Activated T-cell treated with anti-CD3 and anti-CD28 coated beads, Interleukin-2, amount 50 U/mL, for 4 hours (primary cell): ENCODE measurements around the gene ABI1. TPM values are rescaled to one million over a fixed set of nuclear protein-coding genes. Genes with fewer than 3 reads are reported as not detected.

Experiments
- ATAC-seq, 2 donors: fragments of 200-7000 bp; cut with Tn5 transposase; one replicate each; pipeline ENCODE4 v1.10.0; 2021
- DNase-seq: peaks from one replicate; pipeline ENCODE4 v3.0.0-alpha.2; 2020
- H3K27me3 Mint-ChIP-seq: one replicate; pipeline ENCODE4 v1.8.0; 2021; ENCODE audit warnings: low read depth, mixed read lengths
- H3K36me3 Mint-ChIP-seq: one replicate; pipeline ENCODE4 v1.8.0; 2022; ENCODE audit warnings: mixed read lengths; ENCODE audit not compliant: insufficient read depth
- H3K4me1 Mint-ChIP-seq: one replicate; pipeline ENCODE4 v1.8.0; 2021; ENCODE audit warnings: low read depth, mixed read lengths
- H3K4me3 Mint-ChIP-seq: one replicate; pipeline ENCODE4 v1.8.0; 2021; ENCODE audit warnings: mild to moderate bottlenecking, moderate library complexity, mixed read lengths
- H3K9me3 Mint-ChIP-seq: one replicate; pipeline ENCODE4 v1.8.0; 2021; ENCODE audit warnings: mixed read lengths
- total RNA-seq, 3 donors: library from RNA; stranded (reverse); gene quantifications; one replicate each; pipeline ENCODE4 v1.2.1, GENCODE V29; 2021

The ABI1 gene
- total RNA-seq, 3 donors from 2014 or later, result 36.0 to 40.6 (median 39.1) TPM

DNA sequence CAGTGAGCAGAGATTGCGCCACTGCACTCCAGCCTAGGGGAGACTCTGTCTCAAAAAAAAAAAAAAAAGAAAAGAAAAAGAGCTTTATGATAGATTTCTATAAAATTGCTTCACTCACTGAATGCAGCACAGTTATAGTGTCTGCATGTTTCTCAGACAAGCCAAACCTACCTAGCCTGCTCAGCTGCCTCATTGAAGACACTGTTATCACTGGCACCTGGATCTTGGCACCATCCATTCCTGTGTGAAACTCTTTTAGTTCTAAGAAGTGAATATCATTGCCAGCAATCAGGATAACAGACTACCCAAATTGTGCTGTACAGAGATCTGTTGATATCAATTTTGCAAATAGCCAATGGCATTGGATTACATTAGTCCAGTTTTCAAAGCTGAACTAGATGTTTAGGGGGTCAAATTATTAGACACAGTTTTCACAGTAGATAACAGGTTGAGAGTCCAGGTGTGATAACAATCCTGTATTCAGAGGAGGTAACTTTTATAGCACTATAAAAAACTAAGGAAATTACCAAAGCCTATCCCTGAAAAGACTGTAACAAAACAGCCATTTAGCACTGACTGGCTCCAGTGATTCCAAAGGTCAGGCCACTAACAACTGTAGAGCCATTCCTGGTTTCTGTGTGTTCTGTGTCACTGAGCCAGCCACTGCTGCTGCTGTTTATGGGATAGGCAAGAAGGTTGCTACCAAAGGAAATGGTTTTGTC, 146.2 kb downstream of the ABI1 start:
- H3K36me3 Mint-ChIP-seq, result peaks cover 22% of the 10 kb centered on the region
- H3K4me1 Mint-ChIP-seq, result peaks cover 1% of the 10 kb centered on the region
- no peaks in the 10 kb centered on the region for H3K27me3 Mint-ChIP-seq
- ATAC-seq (no peak), DNase-seq (no peak)
- H3K4me3 Mint-ChIP-seq, result no peak overlapping the region
- no peaks in the 10 kb centered on the region for H3K9me3 Mint-ChIP-seq

DNA sequence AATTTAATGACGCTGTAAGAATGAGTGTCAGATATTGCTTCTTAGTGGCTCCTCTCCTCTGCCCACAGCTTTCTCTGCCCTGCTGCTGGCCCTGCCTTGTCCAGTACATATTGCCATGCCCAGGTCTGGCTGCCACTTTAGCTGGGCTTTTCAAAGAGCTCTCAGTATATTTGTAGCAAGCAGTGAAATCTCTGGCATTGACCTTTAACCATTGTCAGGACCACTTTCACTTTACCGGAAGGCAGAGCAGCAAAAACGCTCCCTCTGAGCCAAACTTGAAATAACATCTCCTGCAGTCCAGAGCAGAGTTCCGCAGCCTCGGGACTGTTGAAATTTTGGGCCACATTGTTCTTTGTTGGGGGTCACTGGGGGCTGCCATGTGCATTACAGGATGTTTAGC, 149.4 kb downstream of the ABI1 start:
- Mint-ChIP-seq H3K4me3 (no peak overlapping the region), H3K36me3 (peaks cover 43% of the 10 kb centered on the region), H3K4me1 (peaks cover 1% of the 10 kb centered on the region), H3K27me3 (no peaks in the 10 kb centered on the region), H3K9me3 (no peaks in the 10 kb centered on the region)
- no peak for DNase-seq
- ATAC-seq, result no peak

GRCh38 chr10:26706936-26707335, 153.8 kb downstream of the ABI1 start:
- no peak overlapping the region for H3K4me3 Mint-ChIP-seq
- H3K36me3 Mint-ChIP-seq, result peaks cover 50% of the 10 kb centered on the region
- ATAC-seq, result no peak

GRCh38 chr10:26706206-26706605, 154.6 kb downstream of the ABI1 start:
- Mint-ChIP-seq H3K36me3 (peaks cover 51% of the 10 kb centered on the region), H3K4me1 (peaks cover 6% of the 10 kb centered on the region), H3K4me3 (no peak overlapping the region)

More at GRCh38 chr10:26706936-26707335, 153.8 kb downstream of the ABI1 start:
- Mint-ChIP-seq H3K9me3 (no peaks in the 10 kb centered on the region), H3K4me1 (peaks cover 5% of the 10 kb centered on the region), H3K27me3 (no peaks in the 10 kb centered on the region)
- no peak for DNase-seq

GRCh38 chr10:26703974-26704373, 156.8 kb downstream of the ABI1 start:
- H3K27me3 Mint-ChIP-seq, result no peaks in the 10 kb centered on the region
- DNase-seq (no peak), ATAC-seq (no peak)
- no peaks in the 10 kb centered on the region for H3K9me3 Mint-ChIP-seq
- no peak overlapping the region for H3K4me3 Mint-ChIP-seq
- peaks cover 15% of the 10 kb centered on the region for H3K4me1 Mint-ChIP-seq
- peaks cover 54% of the 10 kb centered on the region for H3K36me3 Mint-ChIP-seq

More at GRCh38 chr10:26706206-26706605, 154.6 kb downstream of the ABI1 start:
- H3K27me3 Mint-ChIP-seq, result no peaks in the 10 kb centered on the region
- no peaks in the 10 kb centered on the region for H3K9me3 Mint-ChIP-seq
- ATAC-seq, result no peak
- no peak for DNase-seq

DNA sequence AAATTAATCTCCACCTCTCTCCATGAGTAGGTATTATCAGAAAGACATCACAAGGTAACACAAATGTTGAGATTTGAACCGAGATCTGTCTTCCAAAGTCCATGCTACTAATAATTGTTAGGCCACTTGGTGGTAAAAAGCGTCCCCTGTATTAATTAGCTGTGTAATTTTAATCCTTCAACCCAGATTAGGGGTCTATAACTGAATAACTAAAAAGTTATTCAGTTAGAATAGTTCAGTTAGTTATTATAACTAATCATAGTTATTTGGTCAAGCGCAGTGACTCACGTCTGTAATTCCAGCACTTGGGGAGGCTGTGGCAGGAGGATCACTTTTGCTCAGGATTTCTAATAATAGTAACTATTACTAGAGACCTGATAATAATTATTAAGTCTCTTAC, 157.7 kb downstream of the ABI1 start:
- H3K4me3 Mint-ChIP-seq, result no peak overlapping the region
- peaks cover 47% of the 10 kb centered on the region for H3K36me3 Mint-ChIP-seq

DNA sequence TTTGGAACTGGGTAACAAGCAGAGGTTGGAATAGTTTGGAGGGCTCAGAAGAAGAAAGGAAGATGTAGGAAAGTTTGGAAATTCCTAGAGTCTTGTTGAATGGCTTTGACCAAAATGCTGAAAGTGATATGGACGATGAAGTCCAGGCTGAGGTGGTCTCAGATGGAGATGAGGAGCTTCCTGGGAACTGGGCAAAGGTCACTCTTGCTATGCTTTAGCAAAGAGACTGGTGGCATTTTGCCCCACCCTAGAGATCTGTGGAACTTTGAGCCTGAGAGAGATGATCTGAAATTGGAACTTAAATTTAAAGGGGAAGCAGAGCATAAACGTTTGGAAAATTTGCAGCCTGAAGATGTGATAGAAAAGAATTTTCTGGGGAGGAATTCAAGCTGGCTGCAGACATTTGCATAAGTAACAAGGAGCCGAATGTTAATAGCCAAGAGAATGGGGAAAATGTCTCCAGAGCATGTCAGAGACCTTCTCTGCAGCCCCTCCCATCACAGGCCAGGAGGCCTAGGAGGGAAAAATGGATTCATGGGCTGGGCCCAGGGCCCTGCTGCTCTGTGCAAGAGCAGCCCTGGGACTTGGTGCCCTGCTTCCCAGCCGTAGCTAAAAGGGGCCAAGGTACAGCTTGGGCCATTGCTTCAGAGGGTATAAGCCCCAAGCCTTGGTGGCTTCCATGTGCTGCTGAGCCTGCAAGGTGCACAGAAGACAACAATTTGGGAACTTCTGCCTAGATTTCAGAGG, 159.7 kb downstream of the ABI1 start:
- no peak for ATAC-seq
- Mint-ChIP-seq H3K4me1 (peaks cover 26% of the 10 kb centered on the region), H3K27me3 (no peaks in the 10 kb centered on the region), H3K9me3 (no peaks in the 10 kb centered on the region), H3K4me3 (no peak overlapping the region), H3K36me3 (peaks cover 28% of the 10 kb centered on the region)
- no peak for DNase-seq

More for the DNA sequence above, 157.7 kb downstream of the ABI1 start:
- no peaks in the 10 kb centered on the region for H3K27me3 Mint-ChIP-seq
- peaks cover 20% of the 10 kb centered on the region for H3K4me1 Mint-ChIP-seq
- DNase-seq (no peak), ATAC-seq (no peak)
- no peaks in the 10 kb centered on the region for H3K9me3 Mint-ChIP-seq

- H3K9me3 Mint-ChIP-seq, result no peaks in the 10 kb centered on the region
- ATAC-seq, result no peak
- H3K27me3 Mint-ChIP-seq, result no peaks in the 10 kb centered on the region
- no peak for DNase-seq
- H3K36me3 Mint-ChIP-seq, result peaks cover 22% of the 10 kb centered on the region
- no peak overlapping the region for H3K4me3 Mint-ChIP-seq
- peaks cover 24% of the 10 kb centered on the region for H3K4me1 Mint-ChIP-seq
These were observed 161.1 kb downstream of the ABI1 start for GRCh38 chr10:26699631-26700030.

DNA sequence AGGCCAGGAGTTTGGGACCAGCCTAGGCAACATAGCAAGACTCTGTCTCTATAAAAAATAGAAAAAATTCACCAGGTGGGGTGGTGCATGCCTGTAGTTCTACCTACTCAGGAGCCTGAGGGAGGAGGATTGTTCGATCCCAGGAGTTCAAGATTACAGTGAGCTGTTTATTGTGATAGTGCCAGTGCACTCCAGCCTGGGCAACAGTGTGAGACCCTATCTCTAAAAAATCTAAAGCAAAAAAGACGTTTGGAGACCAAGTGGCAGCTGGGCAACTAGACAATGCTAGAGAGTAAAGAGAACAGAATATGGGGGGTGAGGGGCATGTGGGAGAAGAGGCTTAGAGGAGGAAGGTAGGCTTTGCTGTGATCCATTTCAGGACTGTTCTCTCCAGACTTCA, 161.8 kb downstream of the ABI1 start:
- Mint-ChIP-seq H3K4me1 (peaks cover 24% of the 10 kb centered on the region), H3K9me3 (no peaks in the 10 kb centered on the region), H3K27me3 (no peaks in the 10 kb centered on the region), H3K4me3 (peak overlapping the region; percentile 99), H3K36me3 (peaks cover 22% of the 10 kb centered on the region)
- no peak for DNase-seq
- ATAC-seq, result no peak

GRCh38 chr10:26697922-26698608, 162.7 kb downstream of the ABI1 start:
- peaks cover 24% of the 10 kb centered on the region for H3K4me1 Mint-ChIP-seq
- no peak for ATAC-seq
- no peaks in the 10 kb centered on the region for H3K27me3 Mint-ChIP-seq
- no peaks in the 10 kb centered on the region for H3K9me3 Mint-ChIP-seq
- peak overlapping the region; percentile 99 for H3K4me3 Mint-ChIP-seq
- DNase-seq, result no peak
- H3K36me3 Mint-ChIP-seq, result peaks cover 21% of the 10 kb centered on the region

- H3K4me3 Mint-ChIP-seq, result peak within 1 kb of the TSS; percentile 99
- peaks cover 24% of the 10 kb centered on the region for H3K4me1 Mint-ChIP-seq
- H3K9me3 Mint-ChIP-seq, result no peaks in the 10 kb centered on the region
- DNase-seq (peak; percentile 50), ATAC-seq (peak; percentile 89 to 90)
- H3K27me3 Mint-ChIP-seq, result no peaks in the 10 kb centered on the region
- H3K36me3 Mint-ChIP-seq, result peaks cover 17% of the 10 kb centered on the region
These were observed 163.4 kb downstream of the ABI1 start, which contains the start of gene PDSS1 for GRCh38 chr10:26697163-26697921. Gene PDSS1, plus strand, starts transcription at chr10:26697701. Its CDS starts 11 bp downstream, at chr10:26697712.

DNA sequence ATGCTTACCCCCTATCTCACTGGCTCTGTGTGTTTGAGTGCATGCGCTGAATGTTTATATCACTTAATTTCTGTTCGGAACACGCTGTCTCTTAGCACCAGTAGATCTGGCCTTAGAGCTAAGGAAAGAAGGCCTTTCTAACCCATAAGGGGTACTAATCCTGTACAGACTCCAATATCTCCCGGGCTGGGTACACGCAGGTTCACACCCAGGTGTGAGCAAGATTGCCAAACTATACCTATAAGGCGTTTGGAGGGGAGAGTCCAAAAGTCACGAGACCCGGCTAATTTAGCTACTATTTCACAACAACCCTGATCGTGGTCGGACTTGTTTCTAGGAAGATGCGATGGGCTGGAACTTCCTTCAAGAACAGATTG, 164.0 kb downstream of the ABI1 start:
- H3K4me3 Mint-ChIP-seq, result peak overlapping the region; percentile 95
- H3K9me3 Mint-ChIP-seq, result no peaks in the 10 kb centered on the region
- peak; percentile 2 to 7 for ATAC-seq
- DNase-seq, result no peak
- peaks cover 12% of the 10 kb centered on the region for H3K36me3 Mint-ChIP-seq
- no peaks in the 10 kb centered on the region for H3K27me3 Mint-ChIP-seq
- peaks cover 22% of the 10 kb centered on the region for H3K4me1 Mint-ChIP-seq
